RWPE2 (cell line): ENCODE data around the gene APBB1.

Source experiments
- ATAC-seq: fragments of 200-7000 bp; cut with Tn5 transposase; 3 replicates; pipeline ENCODE4 v1.9.1; 2021; ENCODE audit warnings: low read depth
- DNase-seq: peaks from one replicate; pipeline ENCODE4 v3.0.0-alpha.2; 2020; ENCODE audit warnings: low spot score
- H3K27ac ChIP-seq: fragments of 450-650 bp; 2 replicates; pipeline ENCODE4 v1.5.1; 2017; ENCODE audit warnings: mild to moderate bottlenecking; ENCODE audit not compliant: poor library complexity, severe bottlenecking
- H3K27me3 ChIP-seq: fragments of 250-450 bp; sonication (Bioruptor Pico); 2 replicates; pipeline ENCODE4 v1.5.1; 2021; ENCODE audit warnings: mild to moderate bottlenecking, moderate library complexity; ENCODE audit not compliant: insufficient read depth, poor library complexity, severe bottlenecking
- H3K36me3 ChIP-seq: fragments of 250-450 bp; sonication (Bioruptor Pico); 2 replicates; pipeline ENCODE4 v1.5.1; 2020; ENCODE audit warnings: low read depth, mild to moderate bottlenecking, moderate library complexity
- H3K4me1 ChIP-seq: fragments of 250-450 bp; sonication (Bioruptor Pico); 2 replicates; pipeline ENCODE4 v1.5.1; 2021; ENCODE audit warnings: mild to moderate bottlenecking, moderate library complexity; ENCODE audit not compliant: insufficient read depth, poor library complexity, severe bottlenecking
- H3K4me3 ChIP-seq: fragments of 250-450 bp; sonication (Bioruptor Pico); 2 replicates; pipeline ENCODE4 v1.5.1; 2021; ENCODE audit warnings: mild to moderate bottlenecking, moderate library complexity; ENCODE audit not compliant: severe bottlenecking
- H3K9me3 ChIP-seq: fragments of 250-450 bp; sonication (Bioruptor Pico); 2 replicates; pipeline ENCODE4 v1.5.1; 2021; ENCODE audit warnings: mild to moderate bottlenecking, moderate library complexity; ENCODE audit not compliant: severe bottlenecking
- CTCF ChIP-seq: fragments of 450-650 bp; IDR thresholded peaks from one replicate; pipeline ENCODE4 v1.5.1; 2017; ENCODE audit warnings: mild to moderate bottlenecking, moderate library complexity; ENCODE audit not compliant: poor library complexity, severe bottlenecking

APBB1 gene

GRCh38 chr11:6354651-6355485 is 64.0 kb downstream of the APBB1 start:
- Histone ChIP-seq H3K4me1 (no peaks in the 10 kb centered on the region), H3K9me3 (no peaks in the 10 kb centered on the region), H3K4me3 (no peak overlapping the region), H3K27me3 (no peaks in the 10 kb centered on the region), H3K36me3 (no peaks in the 10 kb centered on the region), H3K27ac (no peak overlapping the region)
- ATAC-seq = no peak
- no peak for DNase-seq
- no peak for TF ChIP-seq CTCF

- no peaks in the 10 kb centered on the region for H3K4me1 ChIP-seq
- TF ChIP-seq CTCF = peak; percentile 94
- H3K4me3 ChIP-seq = no peak overlapping the region
- H3K27me3 ChIP-seq = no peaks in the 10 kb centered on the region
- no peak for DNase-seq
- no peak overlapping the region for H3K27ac ChIP-seq
- ATAC-seq = peak; percentile 78
- no peaks in the 10 kb centered on the region for H3K9me3 ChIP-seq
- H3K36me3 ChIP-seq = no peaks in the 10 kb centered on the region
Measured at GRCh38 chr11:6353367-6353987, 65.4 kb downstream of the APBB1 start.

GRCh38 chr11:6351782-6352382 is 67.0 kb downstream of the APBB1 start:
- H3K27ac ChIP-seq = no peak overlapping the region
- TF ChIP-seq CTCF = no peak
- H3K27me3 ChIP-seq = no peaks in the 10 kb centered on the region
- H3K36me3 ChIP-seq = no peaks in the 10 kb centered on the region
- H3K4me1 ChIP-seq = no peaks in the 10 kb centered on the region
- no peak for DNase-seq
- no peaks in the 10 kb centered on the region for H3K9me3 ChIP-seq
- ATAC-seq = no peak
- H3K4me3 ChIP-seq = no peak overlapping the region

- ATAC-seq (no peak), DNase-seq (no peak)
- no peaks in the 10 kb centered on the region for H3K9me3 ChIP-seq
- H3K27ac ChIP-seq = no peak overlapping the region
- no peak for TF ChIP-seq CTCF
- no peaks in the 10 kb centered on the region for H3K4me1 ChIP-seq
- no peaks in the 10 kb centered on the region for H3K27me3 ChIP-seq
- no peaks in the 10 kb centered on the region for H3K36me3 ChIP-seq
- no peak overlapping the region for H3K4me3 ChIP-seq
Measured at GRCh38 chr11:6350486-6350885, 68.4 kb downstream of the APBB1 start.
